Vagina (tissue), 2 donors: Measurements from ENCODE around the gene TIMM29. TPM values are rescaled to one million over a fixed set of nuclear protein-coding genes. Genes with fewer than 3 reads are reported as not detected.

Source experiments
- DNase-seq, 2 donors: peaks; one replicate each; pipeline ENCODE4 v3.0.0-alpha.2; 2017; ENCODE audit errors: extremely low spot score in 2 of 2
- H3K27ac ChIP-seq: fragments of 200-600 bp; sonication (generic); one replicate; pipeline ENCODE4 v1.5.1; 2019
- H3K27me3 ChIP-seq: fragments of 200-600 bp; sonication (generic); one replicate; pipeline ENCODE4 v1.5.1; 2019
- H3K36me3 ChIP-seq, 2 donors: fragments of 200-600 bp; sonication (generic); one replicate each; pipeline ENCODE4 v1.5.1; 2017 to 2019
- H3K4me1 ChIP-seq: fragments of 200-600 bp; sonication (generic); one replicate; pipeline ENCODE4 v1.5.1; 2019
- H3K4me3 ChIP-seq, 2 donors: fragments of 200-600 bp; sonication (generic); 1 replicate in 1 of 2; 2 replicates in 1 of 2; pipeline ENCODE4 v1.5.1; 2016 to 2019
- H3K9me3 ChIP-seq: fragments of 200-600 bp; sonication (generic); one replicate; pipeline ENCODE4 v1.5.1; 2019
- POLR2A ChIP-seq, 2 donors: fragments of 450-650 bp; IDR thresholded peaks; one replicate each; pipeline ENCODE4 v1.6.1; 2017; ENCODE audit warnings: antibody characterized with exemption in 2 of 2, mild to moderate bottlenecking in 2 of 2, moderate library complexity in 2 of 2
- POLR2AphosphoS5 ChIP-seq, 2 donors: sonication (generic); formaldehyde crosslinking; IDR thresholded peaks; one replicate each; pipeline ENCODE4 v1.9.0; 2017; ENCODE audit warnings: antibody characterized with exemption in 2 of 2, mild to moderate bottlenecking in 2 of 2, low read depth in 1 of 2; ENCODE audit not compliant: insufficient read depth in 1 of 2
- intact Hi-C: fragments of 100-400 bp; cut with DNase I; formaldehyde crosslinking; loops from one replicate; pipeline ENCODE4 v1.15.1; 2023
- total RNA-seq: library from RNA; depleted of rRNA; stranded (reverse); fragments of >200 nt; gene quantifications from one replicate; pipeline ENCODE4 v1.2.3, GENCODE V29; 2016
- TF ChIP-seq, protein P1 (sequence below), 3 experiments: fragments of 450-650 bp in 2 of 3; fragments of 200-600 bp in 1 of 3; sonication (generic) in 1 of 3; IDR thresholded peaks; one replicate each; pipeline ENCODE4 v1.5.1; 2017 to 2019; ENCODE audit warnings: antibody characterized with exemption in 3 of 3, mild to moderate bottlenecking in 2 of 3, moderate library complexity in 2 of 3

Gene TIMM29
- total RNA-seq: 21.9 TPM

- intact Hi-C loops: loop anchor here (10.0 kb wide), 1 partner anchor 54 kb away; the partner anchor contains the start of gene CARM1
- peaks cover 24% of the 10 kb centered on the region for H3K4me1 ChIP-seq
Observed at GRCh38 chr19:10928563-10929401, at the start of gene TIMM29, which contains the start of gene YIPF2. TSS of gene TIMM29 (plus strand) at chr19:10928811. CDS start at chr19:10928823, 12 bp downstream. TSS of gene YIPF2 (minus strand) at chr19:10928639. CDS start at chr19:10928410, 229 bp downstream.

GRCh38 chr19:10881403-10882107 lies 47.1 kb upstream of the TIMM29 start:
- no peaks in the 10 kb centered on the region for H3K27me3 ChIP-seq
- intact Hi-C loops: no loop called here
- H3K4me1 ChIP-seq: peaks cover 96% of the 10 kb centered on the region
- no peaks in the 10 kb centered on the region for H3K36me3 ChIP-seq
- DNase-seq: no peak
- no peak overlapping the region for H3K4me3 ChIP-seq
- no peaks in the 10 kb centered on the region for H3K9me3 ChIP-seq
- no peak for TF ChIP-seq POLR2AphosphoS5 (IDR thresholded peaks at IDR 0.05; ENCODE audit: insufficient read depth in 1 of 2, low read depth in 1 of 2)
- TF ChIP-seq, protein P1, sequence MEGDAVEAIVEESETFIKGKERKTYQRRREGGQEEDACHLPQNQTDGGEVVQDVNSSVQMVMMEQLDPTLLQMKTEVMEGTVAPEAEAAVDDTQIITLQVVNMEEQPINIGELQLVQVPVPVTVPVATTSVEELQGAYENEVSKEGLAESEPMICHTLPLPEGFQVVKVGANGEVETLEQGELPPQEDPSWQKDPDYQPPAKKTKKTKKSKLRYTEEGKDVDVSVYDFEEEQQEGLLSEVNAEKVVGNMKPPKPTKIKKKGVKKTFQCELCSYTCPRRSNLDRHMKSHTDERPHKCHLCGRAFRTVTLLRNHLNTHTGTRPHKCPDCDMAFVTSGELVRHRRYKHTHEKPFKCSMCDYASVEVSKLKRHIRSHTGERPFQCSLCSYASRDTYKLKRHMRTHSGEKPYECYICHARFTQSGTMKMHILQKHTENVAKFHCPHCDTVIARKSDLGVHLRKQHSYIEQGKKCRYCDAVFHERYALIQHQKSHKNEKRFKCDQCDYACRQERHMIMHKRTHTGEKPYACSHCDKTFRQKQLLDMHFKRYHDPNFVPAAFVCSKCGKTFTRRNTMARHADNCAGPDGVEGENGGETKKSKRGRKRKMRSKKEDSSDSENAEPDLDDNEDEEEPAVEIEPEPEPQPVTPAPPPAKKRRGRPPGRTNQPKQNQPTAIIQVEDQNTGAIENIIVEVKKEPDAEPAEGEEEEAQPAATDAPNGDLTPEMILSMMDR (IDR thresholded peaks at IDR 0.05): no peak
- TF ChIP-seq POLR2A (IDR thresholded peaks at IDR 0.05): no peak
- H3K27ac ChIP-seq: no peak overlapping the region

More at GRCh38 chr19:10928563-10929401, at the start of gene TIMM29, which contains the start of gene YIPF2:
- DNase-seq: peak; percentile 99
- no peaks in the 10 kb centered on the region for H3K27me3 ChIP-seq
- TF ChIP-seq POLR2A (IDR thresholded peaks at IDR 0.05) (no peak), POLR2AphosphoS5 (IDR thresholded peaks at IDR 0.05; ENCODE audit: insufficient read depth in 1 of 2, low read depth in 1 of 2) (peak; percentile 75 to 98)
- TF ChIP-seq, protein P1 (IDR thresholded peaks at IDR 0.05): no peak
- H3K9me3 ChIP-seq: no peaks in the 10 kb centered on the region
- H3K27ac ChIP-seq: peak within 1 kb of the TSS; percentile 93
- peaks cover 0 to 3% of the 10 kb centered on the region in 2 donors for H3K36me3 ChIP-seq
- peak within 1 kb of the TSS; percentile 71 to 73 for H3K4me3 ChIP-seq

- no peaks in the 10 kb centered on the region for H3K36me3 ChIP-seq
- no peak overlapping the region for H3K27ac ChIP-seq
- no peak overlapping the region for H3K4me3 ChIP-seq
- H3K27me3 ChIP-seq: no peaks in the 10 kb centered on the region
- no peak for DNase-seq
- H3K4me1 ChIP-seq: peaks cover 96% of the 10 kb centered on the region
- intact Hi-C loops: no loop called here
- H3K9me3 ChIP-seq: no peaks in the 10 kb centered on the region
- TF ChIP-seq POLR2AphosphoS5 (IDR thresholded peaks at IDR 0.05; ENCODE audit: insufficient read depth in 1 of 2, low read depth in 1 of 2): no peak
Observed at GRCh38 chr19:10882108-10882457, 46.5 kb upstream of the TIMM29 start.

DNA sequence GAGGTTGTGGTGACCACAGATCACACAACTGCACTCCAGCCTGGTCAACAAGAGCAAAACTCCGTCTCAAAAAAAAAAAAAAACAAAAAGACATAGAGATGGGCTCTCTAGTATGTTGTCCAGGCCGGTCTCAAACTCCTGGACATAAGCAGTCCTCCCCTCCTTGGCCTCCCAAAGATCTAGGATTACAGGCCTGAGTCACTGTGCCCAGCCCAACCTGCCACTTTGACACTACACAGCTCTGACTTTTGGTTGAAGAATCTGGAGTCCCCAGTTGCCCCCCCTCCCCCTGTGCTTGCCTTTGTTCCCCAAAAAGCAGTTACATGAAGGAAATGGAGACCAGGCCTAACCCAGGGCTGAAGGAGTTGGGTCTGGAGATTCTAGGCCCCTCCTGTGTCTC lies 44.3 kb upstream of the TIMM29 start:
- TF ChIP-seq POLR2A (IDR thresholded peaks at IDR 0.05): no peak
- intact Hi-C loops: no loop called here
- Histone ChIP-seq H3K27me3 (no peaks in the 10 kb centered on the region), H3K4me3 (no peak overlapping the region), H3K27ac (peak overlapping the region; percentile 73), H3K36me3 (no peaks in the 10 kb centered on the region), H3K4me1 (peaks cover 90% of the 10 kb centered on the region), H3K9me3 (no peaks in the 10 kb centered on the region)
- no peak for DNase-seq

DNA sequence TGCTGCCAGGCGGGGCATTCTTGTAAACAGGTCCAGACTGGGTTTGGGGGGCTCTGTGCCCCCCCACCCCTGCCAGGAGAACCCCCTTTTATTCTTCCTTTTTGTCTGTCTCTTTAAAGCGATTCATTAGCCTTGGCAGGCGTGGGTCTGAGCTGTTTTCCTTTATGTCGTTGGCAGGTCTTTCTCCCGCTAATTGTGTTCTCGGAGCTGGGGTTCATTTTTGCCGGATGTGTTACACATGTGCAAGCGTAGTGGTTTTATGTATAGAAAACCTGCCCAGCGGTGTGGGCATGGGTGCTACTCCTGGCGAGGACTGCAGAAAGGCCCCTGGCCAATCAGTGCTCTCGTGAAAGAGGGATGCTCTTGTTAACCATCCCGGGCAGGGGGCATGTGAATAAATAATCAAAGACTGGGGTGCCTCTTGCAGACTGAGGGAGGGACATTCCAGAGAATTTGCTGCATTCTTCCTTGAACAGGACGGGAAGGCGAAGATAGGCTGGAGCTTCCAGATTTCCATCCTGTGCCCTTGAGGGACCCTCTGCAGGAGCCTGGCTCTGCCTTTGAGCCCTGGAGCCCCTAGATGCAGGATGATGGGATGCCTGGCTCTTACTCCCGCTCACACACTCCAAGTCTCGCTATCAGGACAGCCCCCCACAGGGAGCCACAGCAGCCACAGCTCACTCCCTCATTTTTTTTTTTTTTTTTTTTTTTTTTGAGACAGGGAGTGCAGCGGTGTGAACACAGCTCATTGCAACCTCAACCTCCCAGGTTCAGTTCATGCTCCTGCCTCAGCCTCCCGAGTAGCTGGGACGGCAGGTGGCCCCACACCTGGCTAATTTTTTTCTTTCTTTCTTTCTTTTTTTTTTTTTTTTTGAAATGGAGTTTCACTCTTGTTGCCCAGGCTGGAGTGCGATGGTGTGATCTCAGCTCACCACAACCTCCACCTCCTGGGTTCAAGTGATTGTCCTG lies 43.1 kb upstream of the TIMM29 start:
- H3K9me3 ChIP-seq: no peaks in the 10 kb centered on the region
- no peak for DNase-seq
- H3K27ac ChIP-seq: peak overlapping the region; percentile 73
- intact Hi-C loops: no loop called here
- H3K36me3 ChIP-seq: no peaks in the 10 kb centered on the region
- H3K4me1 ChIP-seq: peaks cover 81% of the 10 kb centered on the region
- TF ChIP-seq, protein P1 (IDR thresholded peaks at IDR 0.05): no peak
- TF ChIP-seq POLR2AphosphoS5 (IDR thresholded peaks at IDR 0.05; ENCODE audit: insufficient read depth in 1 of 2, low read depth in 1 of 2) (no peak), POLR2A (IDR thresholded peaks at IDR 0.05) (no peak)
- no peaks in the 10 kb centered on the region for H3K27me3 ChIP-seq
- peak overlapping the region in 1 of 2 donors; percentile 13 for H3K4me3 ChIP-seq
